ENCODE measurements around the gene AGK. TPM values are rescaled to one million over a fixed set of nuclear protein-coding genes. Genes with fewer than 3 reads are reported as not detected.

Gene AGK
- total and polyA plus RNA-seq, 2 of the 8 experiments (the other 6 are each of a cell fraction or from before 2014, with no cell fraction given): 25.8 to 34.0 TPM

DNA sequence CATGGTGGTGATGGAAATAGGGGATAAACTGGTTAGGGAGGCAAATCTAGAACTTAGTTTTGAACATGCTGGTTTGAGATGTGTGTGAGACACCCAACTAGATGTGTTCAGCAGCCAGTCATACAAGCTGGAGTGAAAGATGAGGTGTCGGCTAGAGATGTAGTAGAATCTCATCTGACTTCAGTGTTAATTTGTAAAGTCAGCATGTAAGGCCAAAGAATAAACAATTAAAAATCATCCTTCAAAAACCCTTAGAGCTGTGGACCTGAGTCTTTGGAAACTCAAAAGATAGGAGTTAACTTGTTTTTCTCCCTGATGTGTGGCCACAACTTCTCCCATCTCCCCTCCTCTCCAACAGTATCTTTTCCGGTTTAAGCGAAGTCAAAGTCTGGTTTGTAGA is 22.8 kb upstream of the AGK start:
- no peak overlapping the region for H3K4me2 ChIP-seq (ENCODE audit: insufficient read depth in 1 of 2, low read depth in 2 of 2, low read length in 2 of 2)
- no peak overlapping the region for H2BK120ac ChIP-seq (replicated peaks; ENCODE audit: low read depth, low read length)
- no peaks in the 10 kb centered on the region for H4K20me1 ChIP-seq (replicated peaks in 1 of 2; ENCODE audit: control insufficient read depth in 1 of 2, insufficient read depth in 2 of 2, low read length in 2 of 2)
- ChIA-PET CTCF (ENCODE audit: partially characterized antibody) (interaction anchor here (0.6 to 0.7 kb wide), 2 partner anchors 255 to 901 kb away, joined by 3 read pairs; no protein-coding TSS in a partner anchor), POLR2A (ENCODE audit: partially characterized antibody) (interaction anchor here (1.0 to 1.5 kb wide), 2 partner anchors 22 to 98 kb away, joined by 3 to 4 read pairs; partner anchors contain the start of gene AGK)
- H3K27ac ChIP-seq (ENCODE audit: low read depth, low read length): no peak overlapping the region
- no peak overlapping the region for H2BK12ac ChIP-seq (ENCODE audit: low read depth, low read length)
- H2AK5ac ChIP-seq (ENCODE audit: low read depth, low read length): no peak overlapping the region
- no peak overlapping the region for H4K8ac ChIP-seq (ENCODE audit: extremely low read depth, insufficient read depth, low read length)
- H3K79me1 ChIP-seq (ENCODE audit: low read depth, low read length): no peaks in the 10 kb centered on the region; the same call in 1 of the 2 replicates
- 95% methylated on average over 3 of the region's 3 CpGs; no CpG with 5 or more reads in 1 of the 2 experiments for WGBS, 2 experiments (ENCODE audit: extremely low coverage in 1 of 2, insufficient coverage in 1 of 2, insufficient read length in 1 of 2, insufficient replicate concordance in 2 of 2, low coverage in 1 of 2, low lambda C conversion rate in 2 of 2, missing lambda C conversion rate in 1 of 2)
- no peaks in the 10 kb centered on the region for H3K79me2 ChIP-seq (ENCODE audit: control insufficient read depth in 1 of 2, insufficient read depth in 2 of 2, low read length in 2 of 2)
- no peak overlapping the region for H3K14ac ChIP-seq (ENCODE audit: insufficient read length)
- H4K5ac ChIP-seq (ENCODE audit: insufficient read length, low read depth, low read length): no peak overlapping the region
- FAIRE-seq: no peak
- H3K4me1 ChIP-seq (replicated peaks in 1 of 4; ENCODE audit: control insufficient read depth in 3 of 4, insufficient read depth in 4 of 4, low read length in 3 of 4): peaks cover 0 to 3% (median 0%) of the 10 kb centered on the region in 4 experiments; a peak in 2 of 7 replicates
- H3K56ac ChIP-seq (replicated peaks; ENCODE audit: insufficient read length, low read depth, low read length): no peak overlapping the region
- H3K9me3 ChIP-seq (ENCODE audit: insufficient read depth in 2 of 2, low read depth in 1 of 2, low read length in 1 of 2): no peaks in the 10 kb centered on the region
- no peak overlapping the region for H2BK20ac ChIP-seq (ENCODE audit: low read length)
- no peak overlapping the region for H2AFZ ChIP-seq (ENCODE audit: low read length)
- no peak overlapping the region for H3K18ac ChIP-seq (ENCODE audit: extremely low read depth, low read length)
- H3K27me3 ChIP-seq (replicated peaks in 1 of 4; ENCODE audit: control insufficient read depth in 3 of 4, extremely low read depth in 1 of 4, insufficient read depth in 3 of 4, low read length in 3 of 4): no peaks in the 10 kb centered on the region
- H3K9ac ChIP-seq (replicated peaks in 1 of 4; ENCODE audit: extremely low read depth in 1 of 4, low read depth in 3 of 4, low read length in 3 of 4): no peak overlapping the region
- TF ChIP-seq HDAC6 (IDR thresholded peaks at IDR 0.05; ENCODE audit: low read depth, low read length): no peak
- no peak for TF ChIP-seq MAFK (IDR thresholded peaks at IDR 0.05; ENCODE audit: low read depth, low read length)
- no peak for TF ChIP-seq EZH2 (IDR thresholded peaks at IDR 0.05; ENCODE audit: low read depth, low read length, severe bottlenecking)
- no peak for TF ChIP-seq SP4 (IDR thresholded peaks at IDR 0.05; ENCODE audit: low read length)
- no peak for TF ChIP-seq KDM5A (IDR thresholded peaks at IDR 0.05; ENCODE audit: low read length)
- no peak for TF ChIP-seq JUN (IDR thresholded peaks at IDR 0.05; ENCODE audit: low read depth, low read length)
- no peak overlapping the region for H3K4ac ChIP-seq (replicated peaks; ENCODE audit: insufficient read length, low read depth, low read length)
- no peak overlapping the region for H4K91ac ChIP-seq (replicated peaks; ENCODE audit: insufficient read length, low read length)
- no peak overlapping the region for H2BK5ac ChIP-seq (ENCODE audit: low read depth, low read length)
- no peak overlapping the region for H2BK15ac ChIP-seq (ENCODE audit: low read length)
- no peaks in the 10 kb centered on the region for H3K23me2 ChIP-seq (ENCODE audit: low read depth, low read length)
- H3K36me3 ChIP-seq (ENCODE audit: control insufficient read depth in 2 of 4, insufficient read depth in 4 of 4, low read length in 3 of 4): no peaks in the 10 kb centered on the region
- no peak for DNase-seq (ENCODE audit: low read depth in 1 of 2, low spot score in 2 of 2)
- no peak overlapping the region for H3K4me3 ChIP-seq (ENCODE audit: extremely low read depth in 1 of 4, insufficient read depth in 2 of 4, low read depth in 3 of 4, low read length in 4 of 4)
- H3K23ac ChIP-seq (ENCODE audit: insufficient read length): no peak overlapping the region
